ENCODE measurements around the gene MDH1B.
"Not testable (repeated sequence)": the region's sequence is repeated elsewhere in the genome, so short reads cannot be mapped to it uniquely, and the experiment has no call there.

MDH1B gene

GRCh38 chr2:206766057-206766930 is 1.2 kb upstream of the MDH1B start:
- no peak for DNase-seq

- DNase-seq, result no peak
Observed at GRCh38 chr2:206764673-206765241, 371 bp downstream of the MDH1B start.

- no peak for DNase-seq
Observed at GRCh38 chr2:206756816-206757215, 8.3 kb downstream of the MDH1B start.

GRCh38 chr2:206740800-206741199 is 24.3 kb downstream of the MDH1B start:
- DNase-seq, result no peak

GRCh38 chr2:206739271-206739670 is 25.9 kb downstream of the MDH1B start:
- no peak for DNase-seq

- DNase-seq, result no peak
Observed at GRCh38 chr2:206736935-206737334, 28.2 kb downstream of the MDH1B start.

- no peak for DNase-seq
Observed at GRCh38 chr2:206733341-206733740, 31.8 kb downstream of the MDH1B start.

GRCh38 chr2:206728277-206729199 is 36.6 kb downstream of the MDH1B start:
- DNase-seq, result no peak

GRCh38 chr2:206727287-206727686 is 37.8 kb downstream of the MDH1B start:
- DNase-seq, result no peak

GRCh38 chr2:206723288-206723687 is 41.8 kb downstream of the MDH1B start:
- DNase-seq, result no peak

- DNase-seq, result no peak
Observed at GRCh38 chr2:206721256-206721920, 43.7 kb downstream of the MDH1B start.

- DNase-seq, result no peak
Observed at GRCh38 chr2:206718296-206718695, 46.8 kb downstream of the MDH1B start, which contains the start of gene DYTN. Gene DYTN, minus strand, starts transcription at chr2:206718396. Its CDS starts 117 bp downstream, at chr2:206718279.

- DNase-seq, result no peak
Observed at GRCh38 chr2:206716623-206717022, 48.5 kb downstream of the MDH1B start.

- not testable (repeated sequence) for DNase-seq
Observed at GRCh38 chr2:206715183-206715582, 49.9 kb downstream of the MDH1B start.

- DNase-seq, result no peak
Observed at GRCh38 chr2:206713746-206714145, 51.4 kb downstream of the MDH1B start.

GRCh38 chr2:206708286-206708685 is 56.8 kb downstream of the MDH1B start:
- DNase-seq, result no peak

GRCh38 chr2:206707164-206707701 is 57.9 kb downstream of the MDH1B start:
- DNase-seq, result no peak

GRCh38 chr2:206701952-206702605 is 63.0 kb downstream of the MDH1B start:
- no peak for DNase-seq

GRCh38 chr2:206700156-206700555 is 65.0 kb downstream of the MDH1B start:
- no peak for DNase-seq

GRCh38 chr2:206698811-206699210 is 66.3 kb downstream of the MDH1B start:
- no peak for DNase-seq

- no peak for DNase-seq
Observed at GRCh38 chr2:206696910-206697309, 68.2 kb downstream of the MDH1B start.
